HEK293 (cell line): Measurements from ENCODE around the gene HOXD11.
A peak's percentile ranks its signal among the peaks of the same experiment; 100 is the strongest.

Source experiments
- HOXD13 ChIP-seq: sonication (generic); formaldehyde crosslinking; IDR thresholded peaks from 2 replicates; pipeline ENCODE4 v1.8.0; 2022; ENCODE audit warnings: missing genetic modification reagents, borderline replicate concordance
- IKZF3 ChIP-seq: fragments of 450-650 bp; IDR thresholded peaks from 2 replicates; pipeline ENCODE4 v1.5.0; 2018; ENCODE audit warnings: missing biosample characterization, mild to moderate bottlenecking, missing genetic modification characterization, moderate library complexity
- PATZ1 ChIP-seq: fragments of 450-650 bp; formaldehyde crosslinking; IDR thresholded peaks from 2 replicates; pipeline ENCODE4 v1.5.1; 2016; ENCODE audit warnings: missing biosample characterization, missing genetic modification characterization
- PRDM1 ChIP-seq: fragments of 450-650 bp; formaldehyde crosslinking; IDR thresholded peaks from 2 replicates; pipeline ENCODE4; 2016; ENCODE audit warnings: missing biosample characterization, missing genetic modification characterization
- SP3 ChIP-seq: fragments of 450-650 bp; formaldehyde crosslinking; IDR thresholded peaks from 2 replicates; pipeline ENCODE4 v1.5.1; 2016; ENCODE audit warnings: missing biosample characterization, missing genetic modification characterization
- TCF7L2 ChIP-seq: IDR thresholded peaks from 2 replicates; pipeline ENCODE4 v1.6.1; 2011; ENCODE audit warnings: low read depth, mild to moderate bottlenecking, inconsistent platforms, low read length, moderate library complexity, borderline replicate concordance
- ZBTB1 ChIP-seq: fragments of 450-650 bp; formaldehyde crosslinking; IDR thresholded peaks from 2 replicates; pipeline ENCODE4 v1.5.1; 2016; ENCODE audit warnings: missing biosample characterization, missing genetic modification characterization
- ZBTB6 ChIP-seq: fragments of 450-650 bp; formaldehyde crosslinking; IDR thresholded peaks from 2 replicates; pipeline ENCODE4 v1.5.1; 2017; ENCODE audit warnings: missing biosample characterization, missing genetic modification characterization
- ZBTB7A ChIP-seq: fragments of 450-650 bp; formaldehyde crosslinking; IDR thresholded peaks from 2 replicates; pipeline ENCODE4 v1.5.1; 2016; ENCODE audit warnings: low read depth, missing biosample characterization, missing genetic modification characterization
- ZFP37 ChIP-seq: fragments of 450-650 bp; formaldehyde crosslinking; IDR thresholded peaks from 2 replicates; pipeline ENCODE4 v1.5.1; 2016; ENCODE audit warnings: missing biosample characterization, missing genetic modification characterization
- ZFP69B ChIP-seq: fragments of 450-650 bp; formaldehyde crosslinking; IDR thresholded peaks from 2 replicates; pipeline ENCODE4 v1.5.1; 2016; ENCODE audit warnings: missing biosample characterization, missing genetic modification characterization
- ZNF138 ChIP-seq: fragments of 450-650 bp; formaldehyde crosslinking; IDR thresholded peaks from 2 replicates; pipeline ENCODE4 v1.5.1; 2016; ENCODE audit warnings: missing biosample characterization, missing genetic modification characterization, borderline replicate concordance
- ZNF223 ChIP-seq: fragments of 450-650 bp; formaldehyde crosslinking; IDR thresholded peaks from 2 replicates; pipeline ENCODE4 v1.5.1; 2016; ENCODE audit warnings: missing biosample characterization, missing genetic modification characterization
- ZNF341 ChIP-seq: fragments of 450-650 bp; formaldehyde crosslinking; IDR thresholded peaks from 2 replicates; pipeline ENCODE4; 2016; ENCODE audit warnings: low read depth, missing biosample characterization, missing genetic modification characterization
- ZNF37A ChIP-seq: fragments of 450-650 bp; IDR thresholded peaks from 2 replicates; pipeline ENCODE4 v1.5.1; 2018; ENCODE audit warnings: missing biosample characterization, missing genetic modification characterization
- ZNF521 ChIP-seq: fragments of 450-650 bp; formaldehyde crosslinking; IDR thresholded peaks from 2 replicates; pipeline ENCODE4 v1.5.1; 2017; ENCODE audit warnings: missing biosample characterization, mild to moderate bottlenecking, missing genetic modification characterization
- ZNF561 ChIP-seq: fragments of 450-650 bp; IDR thresholded peaks from 2 replicates; pipeline ENCODE4 v1.5.1; 2018; ENCODE audit warnings: missing biosample characterization, missing genetic modification characterization, borderline replicate concordance
- ZNF621 ChIP-seq: fragments of 450-650 bp; formaldehyde crosslinking; IDR thresholded peaks from 2 replicates; pipeline ENCODE4 v1.5.1; 2017; ENCODE audit warnings: missing biosample characterization, missing genetic modification characterization
- ZNF629 ChIP-seq: fragments of 450-650 bp; formaldehyde crosslinking; IDR thresholded peaks from 2 replicates; pipeline ENCODE4 v1.5.1; 2017; ENCODE audit warnings: missing biosample characterization, missing genetic modification characterization
- ZNF670 ChIP-seq: fragments of 450-650 bp; formaldehyde crosslinking; IDR thresholded peaks from 2 replicates; pipeline ENCODE4 v1.5.1; 2016; ENCODE audit warnings: missing biosample characterization, missing genetic modification characterization, low read depth
- ZNF677 ChIP-seq: fragments of 450-650 bp; IDR thresholded peaks from 2 replicates; pipeline ENCODE4 v1.5.0; 2018; ENCODE audit warnings: missing biosample characterization, mild to moderate bottlenecking, missing genetic modification characterization, moderate library complexity
- ZNF76 ChIP-seq: fragments of 450-650 bp; formaldehyde crosslinking; IDR thresholded peaks from 2 replicates; pipeline ENCODE4; 2016; ENCODE audit warnings: low read depth, missing biosample characterization, missing genetic modification characterization, borderline replicate concordance
- ZNF777 ChIP-seq: fragments of 450-650 bp; formaldehyde crosslinking; IDR thresholded peaks from 2 replicates; pipeline ENCODE4 v1.5.1; 2017; ENCODE audit warnings: missing biosample characterization, missing genetic modification characterization, borderline replicate concordance
- ZNF837 ChIP-seq: fragments of 450-650 bp; formaldehyde crosslinking; IDR thresholded peaks from 2 replicates; pipeline ENCODE4 v1.5.1; 2016; ENCODE audit warnings: missing biosample characterization, missing genetic modification characterization
- TF ChIP-seq, protein P1 (sequence below): fragments of 450-650 bp; formaldehyde crosslinking; IDR thresholded peaks from 2 replicates; pipeline ENCODE4 v1.5.1; 2016; ENCODE audit warnings: missing biosample characterization, missing genetic modification characterization
- TF ChIP-seq, protein P2 (sequence below): fragments of 450-650 bp; formaldehyde crosslinking; IDR thresholded peaks from 2 replicates; pipeline ENCODE4 v1.5.1; 2016; ENCODE audit warnings: missing biosample characterization, missing genetic modification characterization
- TF ChIP-seq, protein P3 (sequence below): fragments of 450-650 bp; formaldehyde crosslinking; IDR thresholded peaks from 2 replicates; pipeline ENCODE4 v1.5.1; 2016; ENCODE audit warnings: missing biosample characterization, missing genetic modification characterization, low read depth
- TF ChIP-seq, protein P4 (sequence below): fragments of 450-650 bp; formaldehyde crosslinking; IDR thresholded peaks from 2 replicates; pipeline ENCODE4 v1.5.1; 2017; ENCODE audit warnings: missing biosample characterization, missing genetic modification characterization
- TF ChIP-seq, protein P5 (sequence below): fragments of 450-650 bp; formaldehyde crosslinking; IDR thresholded peaks from 2 replicates; pipeline ENCODE4 v1.5.1; 2016; ENCODE audit warnings: missing biosample characterization, missing genetic modification characterization

Gene HOXD11

GRCh38 chr2:176079831-176080539, 27.1 kb upstream of the HOXD11 start (continued):
- TF ChIP-seq ZBTB6 (tag by site-specific recombination) (peak; percentile 52; the same call in 1 of the 2 replicates), TCF7L2 (no peak), PRDM1 (tag by site-specific recombination) (no peak), ZNF629 (tag by site-specific recombination) (no peak), IKZF3 (tag by site-specific recombination) (no peak), ZNF76 (peak; percentile 52; the same call in 1 of the 2 replicates), ZNF670 (tag by site-specific recombination) (no peak), ZNF677 (tag by site-specific recombination) (no peak), ZNF777 (tag by site-specific recombination) (no peak), ZNF561 (tag by site-specific recombination) (peak; percentile 78), ZBTB1 (tag by site-specific recombination) (no peak), PATZ1 (tag by site-specific recombination) (peak; percentile 71), ZNF37A (tag by site-specific recombination) (no peak), ZFP37 (tag by site-specific recombination) (no peak), ZNF223 (tag by site-specific recombination) (no peak), ZNF138 (tag by site-specific recombination) (no peak), HOXD13 (CRISPR knock-in tag) (no peak), ZFP69B (tag by site-specific recombination) (no peak), ZNF341 (tag by site-specific recombination) (0 out of 2 replicates have a peak, but pooled peaks have one; percentile 19), ZNF621 (no peak), ZBTB7A (tag by site-specific recombination) (no peak), ZNF837 (tag by site-specific recombination) (no peak), ZNF521 (no peak), SP3 (tag by site-specific recombination) (no peak)
- TF ChIP-seq, protein P1, sequence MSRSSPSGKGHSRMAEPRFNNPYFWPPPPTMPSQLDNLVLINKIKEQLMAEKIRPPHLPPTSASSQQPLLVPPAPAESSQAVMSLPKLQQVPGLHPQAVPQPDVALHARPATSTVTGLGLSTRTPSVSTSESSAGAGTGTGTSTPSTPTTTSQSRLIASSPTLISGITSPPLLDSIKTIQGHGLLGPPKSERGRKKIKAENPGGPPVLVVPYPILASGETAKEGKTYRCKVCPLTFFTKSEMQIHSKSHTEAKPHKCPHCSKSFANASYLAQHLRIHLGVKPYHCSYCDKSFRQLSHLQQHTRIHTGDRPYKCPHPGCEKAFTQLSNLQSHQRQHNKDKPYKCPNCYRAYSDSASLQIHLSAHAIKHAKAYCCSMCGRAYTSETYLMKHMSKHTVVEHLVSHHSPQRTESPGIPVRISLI (tag by site-specific recombination), result no peak
- TF ChIP-seq, protein P2, sequence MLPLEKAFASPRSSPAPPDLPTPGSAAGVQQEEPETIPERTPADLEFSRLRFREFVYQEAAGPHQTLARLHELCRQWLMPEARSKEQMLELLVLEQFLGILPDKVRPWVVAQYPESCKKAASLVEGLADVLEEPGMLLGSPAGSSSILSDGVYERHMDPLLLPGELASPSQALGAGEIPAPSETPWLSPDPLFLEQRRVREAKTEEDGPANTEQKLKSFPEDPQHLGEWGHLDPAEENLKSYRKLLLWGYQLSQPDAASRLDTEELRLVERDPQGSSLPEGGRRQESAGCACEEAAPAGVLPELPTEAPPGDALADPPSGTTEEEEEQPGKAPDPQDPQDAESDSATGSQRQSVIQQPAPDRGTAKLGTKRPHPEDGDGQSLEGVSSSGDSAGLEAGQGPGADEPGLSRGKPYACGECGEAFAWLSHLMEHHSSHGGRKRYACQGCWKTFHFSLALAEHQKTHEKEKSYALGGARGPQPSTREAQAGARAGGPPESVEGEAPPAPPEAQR (tag by site-specific recombination), result no peak
- TF ChIP-seq, protein P3, sequence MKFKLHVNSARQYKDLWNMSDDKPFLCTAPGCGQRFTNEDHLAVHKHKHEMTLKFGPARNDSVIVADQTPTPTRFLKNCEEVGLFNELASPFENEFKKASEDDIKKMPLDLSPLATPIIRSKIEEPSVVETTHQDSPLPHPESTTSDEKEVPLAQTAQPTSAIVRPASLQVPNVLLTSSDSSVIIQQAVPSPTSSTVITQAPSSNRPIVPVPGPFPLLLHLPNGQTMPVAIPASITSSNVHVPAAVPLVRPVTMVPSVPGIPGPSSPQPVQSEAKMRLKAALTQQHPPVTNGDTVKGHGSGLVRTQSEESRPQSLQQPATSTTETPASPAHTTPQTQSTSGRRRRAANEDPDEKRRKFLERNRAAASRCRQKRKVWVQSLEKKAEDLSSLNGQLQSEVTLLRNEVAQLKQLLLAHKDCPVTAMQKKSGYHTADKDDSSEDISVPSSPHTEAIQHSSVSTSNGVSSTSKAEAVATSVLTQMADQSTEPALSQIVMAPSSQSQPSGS, result no peak
- TF ChIP-seq, protein P4, sequence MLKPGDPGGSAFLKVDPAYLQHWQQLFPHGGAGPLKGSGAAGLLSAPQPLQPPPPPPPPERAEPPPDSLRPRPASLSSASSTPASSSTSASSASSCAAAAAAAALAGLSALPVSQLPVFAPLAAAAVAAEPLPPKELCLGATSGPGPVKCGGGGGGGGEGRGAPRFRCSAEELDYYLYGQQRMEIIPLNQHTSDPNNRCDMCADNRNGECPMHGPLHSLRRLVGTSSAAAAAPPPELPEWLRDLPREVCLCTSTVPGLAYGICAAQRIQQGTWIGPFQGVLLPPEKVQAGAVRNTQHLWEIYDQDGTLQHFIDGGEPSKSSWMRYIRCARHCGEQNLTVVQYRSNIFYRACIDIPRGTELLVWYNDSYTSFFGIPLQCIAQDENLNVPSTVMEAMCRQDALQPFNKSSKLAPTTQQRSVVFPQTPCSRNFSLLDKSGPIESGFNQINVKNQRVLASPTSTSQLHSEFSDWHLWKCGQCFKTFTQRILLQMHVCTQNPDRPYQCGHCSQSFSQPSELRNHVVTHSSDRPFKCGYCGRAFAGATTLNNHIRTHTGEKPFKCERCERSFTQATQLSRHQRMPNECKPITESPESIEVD (tag by site-specific recombination), result no peak
- TF ChIP-seq, protein P5, sequence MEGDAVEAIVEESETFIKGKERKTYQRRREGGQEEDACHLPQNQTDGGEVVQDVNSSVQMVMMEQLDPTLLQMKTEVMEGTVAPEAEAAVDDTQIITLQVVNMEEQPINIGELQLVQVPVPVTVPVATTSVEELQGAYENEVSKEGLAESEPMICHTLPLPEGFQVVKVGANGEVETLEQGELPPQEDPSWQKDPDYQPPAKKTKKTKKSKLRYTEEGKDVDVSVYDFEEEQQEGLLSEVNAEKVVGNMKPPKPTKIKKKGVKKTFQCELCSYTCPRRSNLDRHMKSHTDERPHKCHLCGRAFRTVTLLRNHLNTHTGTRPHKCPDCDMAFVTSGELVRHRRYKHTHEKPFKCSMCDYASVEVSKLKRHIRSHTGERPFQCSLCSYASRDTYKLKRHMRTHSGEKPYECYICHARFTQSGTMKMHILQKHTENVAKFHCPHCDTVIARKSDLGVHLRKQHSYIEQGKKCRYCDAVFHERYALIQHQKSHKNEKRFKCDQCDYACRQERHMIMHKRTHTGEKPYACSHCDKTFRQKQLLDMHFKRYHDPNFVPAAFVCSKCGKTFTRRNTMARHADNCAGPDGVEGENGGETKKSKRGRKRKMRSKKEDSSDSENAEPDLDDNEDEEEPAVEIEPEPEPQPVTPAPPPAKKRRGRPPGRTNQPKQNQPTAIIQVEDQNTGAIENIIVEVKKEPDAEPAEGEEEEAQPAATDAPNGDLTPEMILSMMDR (tag by site-specific recombination), result peak; percentile 95
